ENCODE results near the gene CD164. TPM values are rescaled to one million over a fixed set of nuclear protein-coding genes. Genes with fewer than 3 reads are reported as not detected.
"Not testable (repeated sequence)": the region's sequence is repeated elsewhere in the genome, so short reads cannot be mapped to it uniquely, and the experiment has no call there.

CD164 gene
- total and polyA plus RNA-seq, 2 donors (not counting 3 experiments of a cell fraction or from before 2014, with no cell fraction given): 116 to 172 TPM

DNA sequence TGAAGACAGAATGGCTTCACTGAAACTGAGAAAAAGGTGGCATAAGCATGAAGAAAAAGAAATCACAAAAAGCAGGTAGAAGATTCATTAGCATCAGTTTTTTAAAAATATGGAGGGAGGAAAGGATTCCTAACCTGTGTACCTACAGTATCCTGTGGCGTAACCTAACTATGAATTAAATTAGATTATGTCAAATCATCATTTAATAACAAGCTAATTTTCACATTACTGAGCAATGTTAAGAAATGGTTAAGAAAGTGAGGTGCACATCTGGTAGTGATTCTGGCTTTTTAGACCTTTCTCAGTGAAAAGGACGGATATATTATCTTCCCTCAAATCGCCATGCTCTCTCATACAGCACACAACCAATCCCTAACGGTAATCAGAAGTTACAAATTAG, 12.5 kb downstream of the CD164 start:
- Histone ChIP-seq H3K79me2 (ENCODE audit: control insufficient read depth, insufficient read depth, low read length) (peaks cover 17% of the 10 kb centered on the region), H3K36me3 (ENCODE audit: control insufficient read depth in 2 of 2, extremely low read depth in 1 of 2, insufficient read depth in 2 of 2, low read length in 2 of 2) (peaks cover 9 to 28% of the 10 kb centered on the region in 2 experiments)
- intact Hi-C loops (cut with micrococcal nuclease): no loop called here

DNA sequence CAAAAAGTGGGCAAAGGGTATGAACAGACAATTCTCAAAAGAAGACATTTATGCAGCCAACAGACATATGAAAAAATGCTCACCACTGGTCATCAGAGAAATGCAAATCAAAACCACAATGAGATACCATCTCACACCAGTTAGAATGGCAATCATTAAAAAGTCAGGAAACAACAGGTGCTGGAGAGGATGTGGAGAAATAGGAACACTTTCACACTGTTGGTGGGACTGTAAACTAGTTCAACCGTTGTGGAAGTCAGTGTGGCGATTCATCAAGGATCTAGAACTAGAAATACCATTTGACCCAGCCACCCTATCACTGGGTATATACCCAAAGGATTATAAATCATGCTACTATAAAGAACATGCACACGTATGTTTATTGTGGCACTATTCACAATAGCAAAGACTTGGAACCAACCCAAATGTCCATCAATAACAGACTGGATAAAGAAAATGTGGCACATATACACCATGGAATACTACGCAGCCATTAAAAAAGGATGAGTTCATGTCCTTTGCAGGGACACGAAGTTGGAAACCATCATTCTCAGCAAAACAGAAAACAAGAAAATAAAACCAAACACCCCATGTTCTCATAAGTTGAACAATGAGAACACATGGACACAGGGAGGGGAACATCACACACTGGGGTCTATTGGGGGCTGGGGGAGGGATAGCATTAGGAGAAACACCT, 17.7 kb downstream of the CD164 start:
- DNase-seq (ENCODE audit: low read depth, low spot score); H3K9ac ChIP-seq (replicated peaks; ENCODE audit: extremely low read depth, insufficient read depth, low read length); H3K4me2 ChIP-seq (ENCODE audit: insufficient read depth, low read length); H4K20me1 ChIP-seq (replicated peaks; ENCODE audit: control insufficient read depth, extremely low read depth, insufficient read depth, low read length); H3K27me3 ChIP-seq (ENCODE audit: control insufficient read depth in 2 of 2, insufficient read depth in 2 of 2, low read length in 2 of 2); dilution Hi-C loops (cut with MboI; ENCODE audit: extremely low pct_ligation_motif_present, low sequenced_read_pairs); H3K27ac ChIP-seq (ENCODE audit: insufficient read depth, low read depth, low read length); H2AFZ ChIP-seq (ENCODE audit: low read depth, low read length); POLR2A ChIA-PET; FAIRE-seq; intact Hi-C loops (cut with micrococcal nuclease); H3K79me2 ChIP-seq (ENCODE audit: control insufficient read depth, insufficient read depth, low read length); H3K9me3 ChIP-seq (replicated peaks; ENCODE audit: control insufficient read depth, insufficient read depth, low read length); BruUV-seq (replicated peaks); H3K4me3 ChIP-seq (replicated peaks in 1 of 3; ENCODE audit: insufficient read depth in 1 of 3, low read depth in 1 of 3, low read length in 3 of 3); H3K4me1 ChIP-seq (ENCODE audit: control insufficient read depth, extremely low read depth, insufficient read depth, low read length); CTCF ChIA-PET; H3K9me1 ChIP-seq (replicated peaks; ENCODE audit: control insufficient read depth, extremely low read depth, insufficient read depth, low read length): not testable (repeated sequence)
- H3K36me3 ChIP-seq (ENCODE audit: control insufficient read depth in 2 of 2, extremely low read depth in 1 of 2, insufficient read depth in 2 of 2, low read length in 2 of 2): peaks cover 7 to 21% of the 10 kb centered on the region in 2 experiments

More for the DNA sequence above, 12.5 kb downstream of the CD164 start:
- dilution Hi-C loops (cut with MboI; ENCODE audit: extremely low pct_ligation_motif_present, low sequenced_read_pairs): no loop called here
- DNase-seq (ENCODE audit: low read depth, low spot score) (no peak), FAIRE-seq (no peak)
- TF ChIP-seq POLR2AphosphoS5 (IDR thresholded peaks at IDR 0.05; ENCODE audit: insufficient read depth, low read depth, low read length) (no peak), JUN (IDR thresholded peaks at IDR 0.05; ENCODE audit: borderline replicate concordance, insufficient read depth, insufficient read length, low read depth) (no peak), FOS (IDR thresholded peaks at IDR 0.05; ENCODE audit: borderline replicate concordance, insufficient read depth, low read length) (no peak), EZH2 (IDR thresholded peaks at IDR 0.05; ENCODE audit: borderline replicate concordance, low read depth, low read length, severe bottlenecking) (no peak), MYC (IDR thresholded peaks at IDR 0.05; ENCODE audit: low read depth, low read length) (no peak), POLR2A (IDR thresholded peaks at IDR 0.05; ENCODE audit: low read depth, low read length) (no peak), GATA2 (IDR thresholded peaks at IDR 0.05; ENCODE audit: insufficient read depth, insufficient read length, low read depth, low read length) (no peak)
- TF ChIP-seq, protein P1, sequence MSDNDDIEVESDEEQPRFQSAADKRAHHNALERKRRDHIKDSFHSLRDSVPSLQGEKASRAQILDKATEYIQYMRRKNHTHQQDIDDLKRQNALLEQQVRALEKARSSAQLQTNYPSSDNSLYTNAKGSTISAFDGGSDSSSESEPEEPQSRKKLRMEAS (IDR thresholded peaks at IDR 0.05; ENCODE audit: insufficient read depth, insufficient read length): no peak
- TF ChIP-seq, protein P2, sequence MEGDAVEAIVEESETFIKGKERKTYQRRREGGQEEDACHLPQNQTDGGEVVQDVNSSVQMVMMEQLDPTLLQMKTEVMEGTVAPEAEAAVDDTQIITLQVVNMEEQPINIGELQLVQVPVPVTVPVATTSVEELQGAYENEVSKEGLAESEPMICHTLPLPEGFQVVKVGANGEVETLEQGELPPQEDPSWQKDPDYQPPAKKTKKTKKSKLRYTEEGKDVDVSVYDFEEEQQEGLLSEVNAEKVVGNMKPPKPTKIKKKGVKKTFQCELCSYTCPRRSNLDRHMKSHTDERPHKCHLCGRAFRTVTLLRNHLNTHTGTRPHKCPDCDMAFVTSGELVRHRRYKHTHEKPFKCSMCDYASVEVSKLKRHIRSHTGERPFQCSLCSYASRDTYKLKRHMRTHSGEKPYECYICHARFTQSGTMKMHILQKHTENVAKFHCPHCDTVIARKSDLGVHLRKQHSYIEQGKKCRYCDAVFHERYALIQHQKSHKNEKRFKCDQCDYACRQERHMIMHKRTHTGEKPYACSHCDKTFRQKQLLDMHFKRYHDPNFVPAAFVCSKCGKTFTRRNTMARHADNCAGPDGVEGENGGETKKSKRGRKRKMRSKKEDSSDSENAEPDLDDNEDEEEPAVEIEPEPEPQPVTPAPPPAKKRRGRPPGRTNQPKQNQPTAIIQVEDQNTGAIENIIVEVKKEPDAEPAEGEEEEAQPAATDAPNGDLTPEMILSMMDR (IDR thresholded peaks at IDR 0.05; ENCODE audit: extremely low read depth in 1 of 2, insufficient read depth in 1 of 2, low read depth in 1 of 2, low read length in 2 of 2): no peak
- Histone ChIP-seq H2AFZ (ENCODE audit: low read depth, low read length) (no peak overlapping the region), H3K4me1 (ENCODE audit: control insufficient read depth, extremely low read depth, insufficient read depth, low read length) (no peaks in the 10 kb centered on the region), H4K20me1 (replicated peaks; ENCODE audit: control insufficient read depth, extremely low read depth, insufficient read depth, low read length) (peaks cover 3% of the 10 kb centered on the region), H3K9me1 (replicated peaks; ENCODE audit: control insufficient read depth, extremely low read depth, insufficient read depth, low read length) (no peaks in the 10 kb centered on the region), H3K9ac (replicated peaks; ENCODE audit: extremely low read depth, insufficient read depth, low read length) (no peak overlapping the region), H3K27ac (ENCODE audit: insufficient read depth, low read depth, low read length) (no peak overlapping the region), H3K27me3 (ENCODE audit: control insufficient read depth in 2 of 2, insufficient read depth in 2 of 2, low read length in 2 of 2) (no peaks in the 10 kb centered on the region), H3K4me2 (ENCODE audit: insufficient read depth, low read length) (no peak overlapping the region), H3K9me3 (replicated peaks; ENCODE audit: control insufficient read depth, insufficient read depth, low read length) (no peaks in the 10 kb centered on the region), H3K4me3 (replicated peaks in 1 of 3; ENCODE audit: insufficient read depth in 1 of 3, low read depth in 1 of 3, low read length in 3 of 3) (no peak overlapping the region)
- BruUV-seq (replicated peaks): no TSS peak
- POLR2A ChIA-PET: no interaction called here
- CTCF ChIA-PET: interaction anchor here (1.0 to 2.1 kb wide), 4 partner anchors 9 to 182 kb away, joined by 4 to 6 read pairs (median 5); partner anchors contain the start of gene CD164

Measured in endothelial cell of umbilical vein (primary cell).